Activated CD4-positive, alpha-beta T cell treated with anti-CD3 and anti-CD28 coated beads for 1 hour (primary cell): ENCODE data around the gene CENPP.
A peak's percentile ranks its signal among the peaks of the same experiment; 100 is the strongest.

Experiments used
- DNase-seq: peaks from one replicate; pipeline ENCODE4 v3.0.0-alpha.2; 2020

The CENPP gene

GRCh38 chr9:92325269-92325990 is at the start of gene CENPP, which contains the start of gene NOL8:
CENPP (plus strand) TSS chr9:92325953.
NOL8 (minus strand) TSS chr9:92325350; CDS start chr9:92324161, 1,189 bp downstream.
- peak; percentile 72 for DNase-seq

- DNase-seq, result no peak
These were observed 49.3 kb upstream of the CENPP start for GRCh38 chr9:92276331-92277032.

GRCh38 chr9:92278110-92278509 is 47.6 kb upstream of the CENPP start:
- DNase-seq, result no peak

- DNase-seq, result no peak
These were observed 46.5 kb upstream of the CENPP start for GRCh38 chr9:92279302-92279701.

GRCh38 chr9:92289708-92290390 is 35.9 kb upstream of the CENPP start:
- no peak for DNase-seq

GRCh38 chr9:92290785-92291429 is 34.8 kb upstream of the CENPP start:
- DNase-seq, result no peak

GRCh38 chr9:92291577-92291976 is 34.2 kb upstream of the CENPP start:
- DNase-seq, result no peak

- DNase-seq, result no peak
These were observed 33.2 kb upstream of the CENPP start for GRCh38 chr9:92292338-92293074.

- DNase-seq, result no peak
These were observed 32.7 kb upstream of the CENPP start for GRCh38 chr9:92293075-92293354.

GRCh38 chr9:92293452-92294296 is 32.1 kb upstream of the CENPP start, which contains the start of gene IARS1:
IARS1 (minus strand) TSS chr9:92293697; CDS start chr9:92289419, 4,278 bp downstream.
- peak; percentile 100 for DNase-seq

- DNase-seq, result no peak
These were observed 31.5 kb upstream of the CENPP start for GRCh38 chr9:92294297-92294676.

GRCh38 chr9:92295240-92295790 is 30.4 kb upstream of the CENPP start:
- no peak for DNase-seq

- no peak for DNase-seq
These were observed 29.9 kb upstream of the CENPP start for GRCh38 chr9:92295827-92296258.

- no peak for DNase-seq
These were observed 28.1 kb upstream of the CENPP start for GRCh38 chr9:92297611-92298010.

- no peak for DNase-seq
These were observed 27.7 kb upstream of the CENPP start for GRCh38 chr9:92298036-92298435.

GRCh38 chr9:92299116-92299515 is 26.6 kb upstream of the CENPP start:
- no peak for DNase-seq

GRCh38 chr9:92300936-92301335 is 24.8 kb upstream of the CENPP start:
- DNase-seq, result no peak

- DNase-seq, result no peak
These were observed 16.9 kb upstream of the CENPP start for GRCh38 chr9:92308893-92309292.

GRCh38 chr9:92310562-92310961 is 15.2 kb upstream of the CENPP start:
- DNase-seq, result no peak

- DNase-seq, result no peak
These were observed 12.7 kb upstream of the CENPP start for GRCh38 chr9:92312887-92313623.

- DNase-seq, result no peak
These were observed 12.1 kb upstream of the CENPP start for GRCh38 chr9:92313624-92314012.
